HG03469 (cell line): Measurements from ENCODE around the gene POLD4.

Experiments
- ATAC-seq: cut with Tn5 transposase; IDR thresholded peaks from one replicate; pipeline ENCODE4 v1.9.1; 2021; ENCODE audit warnings: mild to moderate bottlenecking, moderate library complexity, moderate number of reproducible peaks; ENCODE audit not compliant: unreplicated experiment

The POLD4 gene

GRCh38 chr11:67389477-67389876 is 36.1 kb upstream of the POLD4 start:
- ATAC-seq, result no peak

- ATAC-seq, result no peak
These were observed 34.2 kb upstream of the POLD4 start for GRCh38 chr11:67387518-67387917.

GRCh38 chr11:67387069-67387468 is 33.7 kb upstream of the POLD4 start:
- ATAC-seq, result no peak

GRCh38 chr11:67384851-67385366 is 31.6 kb upstream of the POLD4 start:
- ATAC-seq, result no peak

- ATAC-seq, result no peak
These were observed 29.2 kb upstream of the POLD4 start for GRCh38 chr11:67382276-67383136.

GRCh38 chr11:67381244-67381972 is 28.1 kb upstream of the POLD4 start:
- no peak for ATAC-seq

GRCh38 chr11:67379061-67380058 is 26.0 kb upstream of the POLD4 start:
- no peak for ATAC-seq

GRCh38 chr11:67378544-67378943 is 25.2 kb upstream of the POLD4 start:
- no peak for ATAC-seq

GRCh38 chr11:67376873-67377808 is 23.8 kb upstream of the POLD4 start:
- ATAC-seq, result no peak

- no peak for ATAC-seq
These were observed 22.9 kb upstream of the POLD4 start for GRCh38 chr11:67376063-67376820.

GRCh38 chr11:67375320-67376055 is 22.1 kb upstream of the POLD4 start:
- no peak for ATAC-seq

- ATAC-seq, result no peak
These were observed 21.4 kb upstream of the POLD4 start for GRCh38 chr11:67374571-67375281.

GRCh38 chr11:67373648-67374570 is 20.6 kb upstream of the POLD4 start:
- no peak for ATAC-seq

GRCh38 chr11:67372993-67373647 is 19.8 kb upstream of the POLD4 start, which contains the start of gene CLCF1:
Gene CLCF1 (minus strand): TSS chr11:67373598. CDS start chr11:67373539, 59 bp downstream.
- ATAC-seq, result no peak

GRCh38 chr11:67372321-67372992 is 19.1 kb upstream of the POLD4 start:
- no peak for ATAC-seq
